Erythroblast (primary cell): ENCODE measurements around the gene EMC9.
"Not testable (repeated sequence)": the region's sequence is repeated elsewhere in the genome, so short reads cannot be mapped to it uniquely, and the experiment has no call there.

Experiments
- DNase-seq, 2 experiments: peaks; one replicate each; lab custom pipeline; 2025; lab: John Stamatoyannopoulos, UW
- GATA1 ChIP-seq: IDR thresholded peaks from 2 replicates; pipeline ENCODE4 v1.6.1; 2011; ENCODE audit warnings: low read depth, mild to moderate bottlenecking, control low read depth, low read length, moderate library complexity
- POLR2A ChIP-seq: IDR thresholded peaks from 2 replicates; pipeline ENCODE4 v1.6.1; 2011; ENCODE audit warnings: mild to moderate bottlenecking, low read length

The EMC9 gene

GRCh38 chr14:24110523-24110922 is 30.9 kb downstream of the EMC9 start:
- TF ChIP-seq GATA1: no peak
- no peak for TF ChIP-seq POLR2A

GRCh38 chr14:24110060-24110459 is 31.3 kb downstream of the EMC9 start:
- DNase-seq: no peak
- TF ChIP-seq POLR2A (no peak), GATA1 (no peak)

More at GRCh38 chr14:24110523-24110922, 30.9 kb downstream of the EMC9 start:
- DNase-seq: no peak

- no peak for DNase-seq
- TF ChIP-seq GATA1 (no peak), POLR2A (no peak)
Observed at GRCh38 chr14:24108336-24108874, 33.0 kb downstream of the EMC9 start.

GRCh38 chr14:24106672-24107271 is 34.6 kb downstream of the EMC9 start:
- DNase-seq: no peak
- no peak for TF ChIP-seq POLR2A
- no peak for TF ChIP-seq GATA1

- not testable (repeated sequence) for DNase-seq
Observed at GRCh38 chr14:24105609-24106239, 35.7 kb downstream of the EMC9 start.

- no peak for DNase-seq
- no peak for TF ChIP-seq POLR2A
- no peak for TF ChIP-seq GATA1
Observed at GRCh38 chr14:24103451-24103850, 37.9 kb downstream of the EMC9 start.

- TF ChIP-seq POLR2A (no peak), GATA1 (no peak)
- no peak for DNase-seq
Observed at GRCh38 chr14:24102357-24103048, 38.9 kb downstream of the EMC9 start.

GRCh38 chr14:24100982-24101494 is 40.4 kb downstream of the EMC9 start:
- TF ChIP-seq POLR2A (no peak), GATA1 (no peak)
- DNase-seq: no peak

GRCh38 chr14:24100197-24100981 is 41.0 kb downstream of the EMC9 start:
- no peak for DNase-seq
- TF ChIP-seq GATA1 (no peak), POLR2A (no peak)

- DNase-seq: no peak
- TF ChIP-seq POLR2A (no peak), GATA1 (no peak)
Observed at GRCh38 chr14:24098927-24099813, 42.2 kb downstream of the EMC9 start.

- no peak for DNase-seq
- no peak for TF ChIP-seq POLR2A
- TF ChIP-seq GATA1: no peak
Observed at GRCh38 chr14:24098229-24098926, 43.0 kb downstream of the EMC9 start.
